Breast epithelium (tissue), 4 donors: ENCODE results near the gene PRKD2. TPM values are rescaled to one million over a fixed set of nuclear protein-coding genes. Genes with fewer than 3 reads are reported as not detected.

ENCODE experiments used
- DNase-seq, 2 donors: peaks; one replicate each; pipeline ENCODE4 v3.0.0-alpha.2; 2019; ENCODE audit warnings: low spot score in 2 of 2
- H3K27ac ChIP-seq, 2 donors: fragments of 200-600 bp; sonication (generic) in 1 of 2; one replicate each; pipeline ENCODE4 v1.5.1; 2016 to 2019; ENCODE audit warnings: mild to moderate bottlenecking in 1 of 2
- H3K27me3 ChIP-seq, 2 donors: fragments of 200-600 bp; sonication (generic) in 1 of 2; one replicate each; pipeline versions ENCODE4 v1.5.1 to v1.6.0; 2017 to 2019; ENCODE audit warnings: control low read depth in 1 of 2, mild to moderate bottlenecking in 1 of 2
- H3K36me3 ChIP-seq: fragments of 200-600 bp; one replicate; pipeline ENCODE4 v1.5.1; 2019
- H3K4me1 ChIP-seq, 2 donors: fragments of 200-600 bp; sonication (generic); one replicate each; pipeline ENCODE4 v1.5.1; 2016 to 2019; ENCODE audit warnings: control low read depth in 1 of 2
- H3K4me3 ChIP-seq, 3 donors: fragments of 200-600 bp; sonication (generic); 1 replicate in 2 of 3; 2 replicates in 1 of 3; pipeline ENCODE4 v1.5.1; 2016 to 2019; ENCODE audit warnings: mild to moderate bottlenecking in 3 of 3, moderate library complexity in 2 of 3
- H3K9me3 ChIP-seq, 2 donors: fragments of 200-600 bp; sonication (generic) in 1 of 2; one replicate each; pipeline ENCODE4 v1.5.1; 2016 to 2019; ENCODE audit warnings: control low read depth in 1 of 2
- POLR2A ChIP-seq: fragments of 450-650 bp; IDR thresholded peaks from one replicate; pipeline ENCODE4 v1.6.1; 2016; ENCODE audit warnings: antibody characterized with exemption, mild to moderate bottlenecking, moderate library complexity
- POLR2AphosphoS5 ChIP-seq, 3 donors: sonication (generic); formaldehyde crosslinking; IDR thresholded peaks; one replicate each; pipeline ENCODE4 v1.6.1; 2017; ENCODE audit warnings: antibody characterized with exemption in 3 of 3
- intact Hi-C: fragments of 100-400 bp; cut with DNase I; formaldehyde crosslinking; loops from one replicate; pipeline ENCODE4 v1.15.1; 2023; ENCODE audit warnings: low total_unique reads
- total RNA-seq, 3 donors: library from RNA; depleted of rRNA; stranded (reverse); fragments of >200 nt; gene quantifications; one replicate each; pipeline ENCODE4 v1.1.0, GENCODE V29; 2016
- TF ChIP-seq, protein P1 (sequence below), 3 donors: fragments of 450-650 bp; IDR thresholded peaks; one replicate each; pipeline ENCODE4 v1.5.1; 2016 to 2017; ENCODE audit warnings: antibody characterized with exemption in 3 of 3, mild to moderate bottlenecking in 3 of 3, moderate library complexity in 3 of 3

Gene PRKD2
- total RNA-seq, 3 donors from 2014 or later: 13.1 to 36.7 (median 25.5) TPM

GRCh38 chr19:46718934-46719622 lies 2.2 kb upstream of the PRKD2 start:
- no peak overlapping the region for H3K4me3 ChIP-seq
- H3K27ac ChIP-seq: peak overlapping the region; percentile 91 to 93
- DNase-seq: no peak
- H3K9me3 ChIP-seq: no peaks in the 10 kb centered on the region
- H3K4me1 ChIP-seq: peaks cover 0 to 10% of the 10 kb centered on the region in 2 donors
- H3K36me3 ChIP-seq: no peaks in the 10 kb centered on the region
- intact Hi-C loops: no loop called here
- TF ChIP-seq POLR2AphosphoS5 (IDR thresholded peaks at IDR 0.05) (no peak), POLR2A (no peak)
- TF ChIP-seq, protein P1, sequence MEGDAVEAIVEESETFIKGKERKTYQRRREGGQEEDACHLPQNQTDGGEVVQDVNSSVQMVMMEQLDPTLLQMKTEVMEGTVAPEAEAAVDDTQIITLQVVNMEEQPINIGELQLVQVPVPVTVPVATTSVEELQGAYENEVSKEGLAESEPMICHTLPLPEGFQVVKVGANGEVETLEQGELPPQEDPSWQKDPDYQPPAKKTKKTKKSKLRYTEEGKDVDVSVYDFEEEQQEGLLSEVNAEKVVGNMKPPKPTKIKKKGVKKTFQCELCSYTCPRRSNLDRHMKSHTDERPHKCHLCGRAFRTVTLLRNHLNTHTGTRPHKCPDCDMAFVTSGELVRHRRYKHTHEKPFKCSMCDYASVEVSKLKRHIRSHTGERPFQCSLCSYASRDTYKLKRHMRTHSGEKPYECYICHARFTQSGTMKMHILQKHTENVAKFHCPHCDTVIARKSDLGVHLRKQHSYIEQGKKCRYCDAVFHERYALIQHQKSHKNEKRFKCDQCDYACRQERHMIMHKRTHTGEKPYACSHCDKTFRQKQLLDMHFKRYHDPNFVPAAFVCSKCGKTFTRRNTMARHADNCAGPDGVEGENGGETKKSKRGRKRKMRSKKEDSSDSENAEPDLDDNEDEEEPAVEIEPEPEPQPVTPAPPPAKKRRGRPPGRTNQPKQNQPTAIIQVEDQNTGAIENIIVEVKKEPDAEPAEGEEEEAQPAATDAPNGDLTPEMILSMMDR (IDR thresholded peaks at IDR 0.05): no peak
- H3K27me3 ChIP-seq: no peaks in the 10 kb centered on the region

- intact Hi-C loops: no loop called here
- Histone ChIP-seq H3K27ac (peak overlapping the region; percentile 91 to 93), H3K4me3 (peak overlapping the region in 1 of 3 donors; percentile 74), H3K36me3 (no peaks in the 10 kb centered on the region), H3K27me3 (no peaks in the 10 kb centered on the region), H3K4me1 (peaks cover 0 to 10% of the 10 kb centered on the region in 2 donors), H3K9me3 (no peaks in the 10 kb centered on the region)
- DNase-seq: no peak
- no peak for TF ChIP-seq POLR2A
- TF ChIP-seq, protein P1 (IDR thresholded peaks at IDR 0.05): no peak
- no peak for TF ChIP-seq POLR2AphosphoS5 (IDR thresholded peaks at IDR 0.05)
These were observed 1.4 kb upstream of the PRKD2 start for GRCh38 chr19:46718157-46718933.

- H3K4me3 ChIP-seq: peak overlapping the region; percentile 74 to 99 (median 74)
- DNase-seq: no peak
- no peaks in the 10 kb centered on the region for H3K36me3 ChIP-seq
- intact Hi-C loops: no loop called here
- H3K9me3 ChIP-seq: no peaks in the 10 kb centered on the region
- peaks cover 0 to 10% of the 10 kb centered on the region in 2 donors for H3K4me1 ChIP-seq
- H3K27me3 ChIP-seq: no peaks in the 10 kb centered on the region
- H3K27ac ChIP-seq: peak overlapping the region; percentile 91 to 93
- TF ChIP-seq, protein P1 (IDR thresholded peaks at IDR 0.05): no peak
- TF ChIP-seq POLR2A (no peak), POLR2AphosphoS5 (IDR thresholded peaks at IDR 0.05) (no peak)
These were observed 816 bp upstream of the PRKD2 start for GRCh38 chr19:46717716-46718143.

DNA sequence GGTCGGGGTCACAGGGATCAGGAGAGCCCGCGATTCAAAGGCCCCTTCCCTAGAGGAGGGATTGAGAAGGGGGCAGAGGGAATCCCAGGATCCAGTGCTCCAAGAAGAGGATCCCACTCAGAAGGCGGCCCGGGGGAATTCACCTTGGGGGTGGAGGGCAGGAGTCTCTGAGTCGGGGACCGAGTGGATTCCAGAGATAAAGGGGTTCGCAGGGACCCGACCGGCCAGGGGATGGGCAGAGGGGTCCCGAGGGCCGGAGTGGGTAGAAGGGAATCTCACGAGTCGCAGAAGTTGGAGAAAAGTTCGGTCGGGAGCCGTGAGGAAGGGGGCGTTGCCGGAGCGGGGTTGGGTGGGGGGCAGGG lies 261 bp downstream of the PRKD2 start:
- TF ChIP-seq POLR2AphosphoS5 (IDR thresholded peaks at IDR 0.05): no peak
- no peak for TF ChIP-seq POLR2A
- TF ChIP-seq, protein P1 (IDR thresholded peaks at IDR 0.05): no peak
- H3K27me3 ChIP-seq: no peaks in the 10 kb centered on the region
- intact Hi-C loops: no loop called here
- H3K36me3 ChIP-seq: no peaks in the 10 kb centered on the region
- no peak for DNase-seq
- no peaks in the 10 kb centered on the region for H3K9me3 ChIP-seq
- H3K4me3 ChIP-seq: peak overlapping the region; percentile 74 to 99 (median 74)
- peak overlapping the region; percentile 91 to 93 for H3K27ac ChIP-seq
- H3K4me1 ChIP-seq: peaks cover 0 to 10% of the 10 kb centered on the region in 2 donors
